WERI-Rb-1 (cell line): Measurements from ENCODE around the gene SRL.

Source experiments
- DNase-seq: peaks from one replicate; pipeline ENCODE4 v3.0.0-alpha.2; 2020
- H3K27ac ChIP-seq: fragments of 250-450 bp; sonication (Bioruptor Pico); 2 replicates; pipeline ENCODE4 v1.5.1; 2020; ENCODE audit warnings: mild to moderate bottlenecking, moderate library complexity
- H3K27me3 ChIP-seq: fragments of 250-450 bp; sonication (Bioruptor Pico); 2 replicates; pipeline ENCODE4 v1.5.1; 2021; ENCODE audit warnings: mild to moderate bottlenecking, low read depth, moderate library complexity; ENCODE audit not compliant: insufficient read depth, severe bottlenecking
- H3K36me3 ChIP-seq: fragments of 250-450 bp; sonication (Bioruptor Pico); 2 replicates; pipeline ENCODE4 v1.5.1; 2020; ENCODE audit warnings: mild to moderate bottlenecking, moderate library complexity
- H3K4me3 ChIP-seq: 2 replicates; pipeline ENCODE4 v1.5.1; 2011; ENCODE audit warnings: low read depth, mild to moderate bottlenecking, control low read depth, low read length
- H3K9me3 ChIP-seq: fragments of 250-450 bp; sonication (Bioruptor Pico); 2 replicates; pipeline ENCODE4 v1.5.1; 2021; ENCODE audit warnings: mild to moderate bottlenecking, moderate library complexity; ENCODE audit not compliant: severe bottlenecking
- TF ChIP-seq, protein P1 (sequence below): IDR thresholded peaks from 2 replicates; pipeline ENCODE4 v1.5.1; 2011; ENCODE audit warnings: low read depth, mild to moderate bottlenecking, control low read depth, inconsistent platforms, low read length

Gene SRL

DNA sequence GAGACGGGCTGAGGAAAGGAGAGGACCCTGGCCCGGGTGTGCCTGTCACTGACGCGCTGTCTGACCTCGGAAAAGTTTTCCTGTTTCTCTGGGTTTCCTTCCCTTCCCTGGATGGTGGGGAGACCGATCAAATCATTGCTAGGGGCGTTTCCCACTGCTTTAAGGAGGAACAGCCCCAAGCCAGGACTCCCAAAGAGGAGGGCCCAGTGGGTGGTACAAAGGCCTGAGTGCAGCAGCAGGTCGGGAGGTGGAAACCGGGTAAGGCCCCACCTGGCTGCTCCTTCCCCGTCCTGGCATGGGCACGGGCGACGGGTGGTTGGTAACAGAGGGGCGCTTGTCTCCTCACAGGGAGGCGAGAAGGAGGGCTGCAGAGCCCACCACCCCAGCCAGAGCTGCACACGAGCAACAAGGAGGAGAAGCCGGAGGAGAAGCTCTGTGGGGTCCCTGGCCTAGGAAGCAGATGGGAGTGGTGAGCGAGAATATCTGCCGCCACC, 2.2 kb downstream of the SRL start:
- Histone ChIP-seq H3K27me3 (no peaks in the 10 kb centered on the region), H3K27ac (no peak overlapping the region), H3K36me3 (no peaks in the 10 kb centered on the region), H3K9me3 (peaks cover 17% of the 10 kb centered on the region), H3K4me3 (no peak overlapping the region)
- DNase-seq = no peak
- TF ChIP-seq, protein P1, sequence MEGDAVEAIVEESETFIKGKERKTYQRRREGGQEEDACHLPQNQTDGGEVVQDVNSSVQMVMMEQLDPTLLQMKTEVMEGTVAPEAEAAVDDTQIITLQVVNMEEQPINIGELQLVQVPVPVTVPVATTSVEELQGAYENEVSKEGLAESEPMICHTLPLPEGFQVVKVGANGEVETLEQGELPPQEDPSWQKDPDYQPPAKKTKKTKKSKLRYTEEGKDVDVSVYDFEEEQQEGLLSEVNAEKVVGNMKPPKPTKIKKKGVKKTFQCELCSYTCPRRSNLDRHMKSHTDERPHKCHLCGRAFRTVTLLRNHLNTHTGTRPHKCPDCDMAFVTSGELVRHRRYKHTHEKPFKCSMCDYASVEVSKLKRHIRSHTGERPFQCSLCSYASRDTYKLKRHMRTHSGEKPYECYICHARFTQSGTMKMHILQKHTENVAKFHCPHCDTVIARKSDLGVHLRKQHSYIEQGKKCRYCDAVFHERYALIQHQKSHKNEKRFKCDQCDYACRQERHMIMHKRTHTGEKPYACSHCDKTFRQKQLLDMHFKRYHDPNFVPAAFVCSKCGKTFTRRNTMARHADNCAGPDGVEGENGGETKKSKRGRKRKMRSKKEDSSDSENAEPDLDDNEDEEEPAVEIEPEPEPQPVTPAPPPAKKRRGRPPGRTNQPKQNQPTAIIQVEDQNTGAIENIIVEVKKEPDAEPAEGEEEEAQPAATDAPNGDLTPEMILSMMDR = no peak

DNA sequence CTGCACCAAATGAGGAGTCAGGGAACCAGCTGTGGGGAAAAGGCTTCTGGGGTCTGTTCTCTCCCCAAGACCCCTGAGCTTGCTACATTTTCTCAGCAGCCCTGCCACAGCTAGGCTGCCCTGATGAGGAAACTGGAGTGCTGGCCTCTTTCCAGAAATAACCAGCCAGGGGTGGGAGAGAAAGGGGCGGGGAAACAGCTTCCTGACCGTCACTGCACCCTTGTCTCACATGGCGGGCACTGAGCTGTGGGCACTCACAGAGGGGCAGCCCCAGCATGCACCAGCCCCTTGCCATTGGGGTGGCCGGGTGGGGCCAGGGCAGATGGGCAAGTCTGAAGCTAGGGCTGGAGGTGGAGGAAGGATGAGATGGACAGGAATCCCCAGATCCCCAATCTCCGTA, 2.9 kb downstream of the SRL start:
- Histone ChIP-seq H3K9me3 (peaks cover 16% of the 10 kb centered on the region), H3K27me3 (no peaks in the 10 kb centered on the region), H3K27ac (no peak overlapping the region), H3K36me3 (no peaks in the 10 kb centered on the region), H3K4me3 (no peak overlapping the region)
- TF ChIP-seq, protein P1 = no peak
- no peak for DNase-seq

DNA sequence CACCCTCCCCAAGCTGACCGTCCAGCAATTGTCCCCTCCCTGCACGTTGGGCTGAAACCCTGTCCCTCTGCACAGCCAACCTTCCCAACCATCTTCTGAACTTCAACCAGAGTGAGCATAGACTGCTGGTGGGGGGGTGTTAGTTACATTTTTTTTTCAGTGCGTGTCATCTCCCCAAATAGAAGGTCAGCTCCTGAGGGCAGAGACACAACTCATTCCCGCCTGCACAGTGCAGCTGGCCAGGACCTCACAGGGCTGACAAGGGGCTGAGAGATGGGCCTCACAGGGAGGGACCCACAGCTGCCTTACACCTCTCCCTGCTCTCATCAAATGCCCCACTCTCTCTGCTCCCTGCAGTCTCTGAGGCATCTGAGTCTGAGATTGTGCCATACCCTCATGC, 8.4 kb downstream of the SRL start:
- H3K36me3 ChIP-seq = no peaks in the 10 kb centered on the region
- H3K27ac ChIP-seq = no peak overlapping the region
- peaks cover 2% of the 10 kb centered on the region for H3K9me3 ChIP-seq
- H3K4me3 ChIP-seq = no peak overlapping the region
- TF ChIP-seq, protein P1 = no peak
- no peaks in the 10 kb centered on the region for H3K27me3 ChIP-seq
- DNase-seq = no peak

DNA sequence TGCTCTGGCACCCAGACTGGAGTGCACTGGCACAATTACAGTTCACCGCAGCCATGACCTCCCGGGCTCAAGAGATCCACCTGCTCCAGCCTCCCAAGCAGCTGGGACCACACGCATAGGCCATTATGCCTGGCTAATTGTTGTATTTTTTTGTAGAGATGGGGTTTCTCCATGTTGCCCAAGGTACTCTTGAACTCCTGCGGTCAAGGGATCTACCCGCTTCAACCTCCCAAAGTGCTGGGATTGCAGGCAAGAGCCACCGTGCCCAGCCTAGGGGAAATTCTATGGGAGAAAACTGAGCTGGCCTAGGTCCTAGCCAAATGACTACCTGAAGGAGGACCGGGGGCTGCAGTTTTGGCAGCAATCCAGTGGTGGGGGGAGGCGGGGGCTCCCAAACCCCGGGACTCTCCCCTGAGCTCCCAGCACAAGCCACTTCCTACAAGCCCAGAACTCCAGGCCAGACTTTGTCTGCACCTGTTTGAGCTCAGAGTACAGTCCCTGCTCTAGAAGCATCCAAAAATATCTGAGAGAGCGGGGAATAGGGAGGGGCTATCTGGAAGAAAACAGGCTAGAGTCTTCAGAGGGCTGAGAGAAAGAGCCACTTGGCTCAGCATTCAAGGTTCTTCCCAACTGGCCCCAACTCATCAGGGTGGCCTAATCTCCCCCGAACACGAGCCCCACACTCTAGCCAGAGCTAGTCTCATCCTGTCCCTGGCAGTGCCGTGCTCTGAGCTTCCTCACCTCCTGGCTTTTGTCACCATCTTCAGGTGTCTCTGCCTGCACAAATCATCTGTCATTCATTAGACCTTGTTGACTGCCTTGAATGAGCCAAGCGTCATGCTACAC, 9.1 kb downstream of the SRL start:
- no peak overlapping the region for H3K27ac ChIP-seq

DNA sequence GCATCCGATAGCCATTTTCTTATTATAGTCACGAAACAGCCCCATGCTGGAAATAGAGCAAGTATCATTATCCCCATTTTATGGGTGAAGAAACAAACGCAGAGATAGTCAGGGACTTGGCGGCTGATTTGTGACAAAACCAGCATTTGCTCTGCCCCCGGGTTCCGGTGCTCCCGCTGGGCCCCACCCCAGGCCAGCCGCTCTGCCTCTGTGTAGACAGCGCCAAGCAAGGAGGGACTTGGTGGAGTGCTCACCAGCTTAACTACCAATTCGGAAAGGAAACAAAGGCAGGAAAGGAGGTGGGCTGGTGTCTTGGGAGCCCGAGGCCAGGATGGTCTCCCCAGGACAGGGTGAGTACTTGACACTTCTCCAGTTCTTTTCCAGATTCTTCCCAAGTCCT, 10.0 kb downstream of the SRL start:
- no peak overlapping the region for H3K4me3 ChIP-seq
- peaks cover 2% of the 10 kb centered on the region for H3K9me3 ChIP-seq
- no peaks in the 10 kb centered on the region for H3K27me3 ChIP-seq
- TF ChIP-seq, protein P1 = no peak
- DNase-seq = no peak
- no peak overlapping the region for H3K27ac ChIP-seq
- no peaks in the 10 kb centered on the region for H3K36me3 ChIP-seq

More for the DNA sequence above, 9.1 kb downstream of the SRL start:
- no peaks in the 10 kb centered on the region for H3K36me3 ChIP-seq
- H3K27me3 ChIP-seq = no peaks in the 10 kb centered on the region
- DNase-seq = no peak
- H3K4me3 ChIP-seq = no peak overlapping the region
- peaks cover 2% of the 10 kb centered on the region for H3K9me3 ChIP-seq
- TF ChIP-seq, protein P1 = no peak
